ENCODE results near the gene TEX2. TPM values are rescaled to one million over a fixed set of nuclear protein-coding genes. Genes with fewer than 3 reads are reported as not detected.

The TEX2 gene
- total and polyA plus RNA-seq, 9 of the 15 experiments (the other 6 are each of a cell fraction or from before 2014, with no cell fraction given): 4.1 to 27.6 (median 19.3) TPM

DNA sequence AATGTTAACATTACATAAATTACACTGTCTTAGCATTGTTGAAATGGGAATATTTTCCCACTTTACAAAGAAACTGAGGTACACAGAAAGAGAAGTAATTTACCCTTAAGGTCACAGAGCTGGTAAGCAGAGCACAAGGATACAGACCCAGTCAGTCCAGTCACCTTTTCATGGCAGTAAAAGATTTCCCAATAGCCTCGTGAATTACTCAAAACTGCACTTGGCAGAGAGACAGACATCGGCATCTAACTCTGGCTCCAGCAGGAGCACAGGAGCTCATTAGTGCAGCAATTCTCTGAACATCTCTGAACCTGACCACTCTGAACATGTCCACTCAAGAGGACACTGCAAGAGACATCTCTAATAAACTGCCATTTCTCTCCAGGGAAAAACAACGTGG lies 3.1 kb downstream of the TEX2 start:
- Histone ChIP-seq H3K9me1 (ENCODE audit: control insufficient read depth, insufficient read depth, low read length) (no peaks in the 10 kb centered on the region), H3K9ac (ENCODE audit: insufficient read depth in 1 of 2, low read depth in 2 of 2, low read length in 2 of 2) (0 out of 4 replicates have a peak overlapping the region, but pooled peaks of 1 of the 2 experiments have one; percentile 13), H2AFZ (ENCODE audit: low read depth, low read length) (no peak overlapping the region), H3K27me3 (ENCODE audit: control insufficient read depth in 2 of 2, insufficient read depth in 2 of 2, low read length in 2 of 2) (no peaks in the 10 kb centered on the region), H3K79me2 (ENCODE audit: control insufficient read depth, insufficient read depth, low read length) (peaks cover 79% of the 10 kb centered on the region), H3K4me2 (ENCODE audit: insufficient read depth, low read length) (peak overlapping the region; percentile 26; the same call in 1 of the 2 replicates), H4K20me1 (replicated peaks; ENCODE audit: control insufficient read depth, insufficient read depth, low read length) (peaks cover 14% of the 10 kb centered on the region; the same call in 1 of the 2 replicates), H3K36me3 (ENCODE audit: control insufficient read depth, insufficient read depth, low read length) (peaks cover 10% of the 10 kb centered on the region; the same call in 1 of the 3 replicates), H3K4me3 (no peak overlapping the region), H3K27ac (ENCODE audit: extremely low read depth, low read depth, low read length) (no peak overlapping the region), H3K9me3 (replicated peaks; ENCODE audit: control insufficient read depth, insufficient read depth, low read depth, low read length) (no peaks in the 10 kb centered on the region; the same call in 1 of the 2 replicates), H3K4me1 (replicated peaks in 1 of 2; ENCODE audit: control insufficient read depth in 2 of 2, insufficient read depth in 2 of 2, low read length in 2 of 2) (peaks cover 11 to 33% of the 10 kb centered on the region in 2 experiments; a peak in 4 of 5 replicates)
- in situ Hi-C loops (cut with MboI) (no loop called here), intact Hi-C loops (cut with micrococcal nuclease) (loop anchor here (5.0 kb wide), 2 partner anchors 48 to 113 kb away; no protein-coding TSS in a partner anchor)
- ATAC-seq: no peak
- ChIA-PET CTCF (ENCODE audit: low intra/inter-chr PET ratio) (no interaction called here), POLR2A (interaction anchor here (0.6 to 1.5 kb wide), 3 partner anchors 9 to 110 kb away, joined by 3 to 4 read pairs (median 3); no protein-coding TSS in a partner anchor)
- no peak for FAIRE-seq
- WGBS (ENCODE audit: insufficient coverage, low coverage, missing lambda C conversion rate): 34% methylated on average over 3 of the region's 3 CpGs
- BruUV-seq (replicated peaks): no TSS peak
- no peak for DNase-seq (ENCODE audit: extremely low read depth in 1 of 4, low spot score in 3 of 4)
- TF ChIP-seq, protein P1, sequence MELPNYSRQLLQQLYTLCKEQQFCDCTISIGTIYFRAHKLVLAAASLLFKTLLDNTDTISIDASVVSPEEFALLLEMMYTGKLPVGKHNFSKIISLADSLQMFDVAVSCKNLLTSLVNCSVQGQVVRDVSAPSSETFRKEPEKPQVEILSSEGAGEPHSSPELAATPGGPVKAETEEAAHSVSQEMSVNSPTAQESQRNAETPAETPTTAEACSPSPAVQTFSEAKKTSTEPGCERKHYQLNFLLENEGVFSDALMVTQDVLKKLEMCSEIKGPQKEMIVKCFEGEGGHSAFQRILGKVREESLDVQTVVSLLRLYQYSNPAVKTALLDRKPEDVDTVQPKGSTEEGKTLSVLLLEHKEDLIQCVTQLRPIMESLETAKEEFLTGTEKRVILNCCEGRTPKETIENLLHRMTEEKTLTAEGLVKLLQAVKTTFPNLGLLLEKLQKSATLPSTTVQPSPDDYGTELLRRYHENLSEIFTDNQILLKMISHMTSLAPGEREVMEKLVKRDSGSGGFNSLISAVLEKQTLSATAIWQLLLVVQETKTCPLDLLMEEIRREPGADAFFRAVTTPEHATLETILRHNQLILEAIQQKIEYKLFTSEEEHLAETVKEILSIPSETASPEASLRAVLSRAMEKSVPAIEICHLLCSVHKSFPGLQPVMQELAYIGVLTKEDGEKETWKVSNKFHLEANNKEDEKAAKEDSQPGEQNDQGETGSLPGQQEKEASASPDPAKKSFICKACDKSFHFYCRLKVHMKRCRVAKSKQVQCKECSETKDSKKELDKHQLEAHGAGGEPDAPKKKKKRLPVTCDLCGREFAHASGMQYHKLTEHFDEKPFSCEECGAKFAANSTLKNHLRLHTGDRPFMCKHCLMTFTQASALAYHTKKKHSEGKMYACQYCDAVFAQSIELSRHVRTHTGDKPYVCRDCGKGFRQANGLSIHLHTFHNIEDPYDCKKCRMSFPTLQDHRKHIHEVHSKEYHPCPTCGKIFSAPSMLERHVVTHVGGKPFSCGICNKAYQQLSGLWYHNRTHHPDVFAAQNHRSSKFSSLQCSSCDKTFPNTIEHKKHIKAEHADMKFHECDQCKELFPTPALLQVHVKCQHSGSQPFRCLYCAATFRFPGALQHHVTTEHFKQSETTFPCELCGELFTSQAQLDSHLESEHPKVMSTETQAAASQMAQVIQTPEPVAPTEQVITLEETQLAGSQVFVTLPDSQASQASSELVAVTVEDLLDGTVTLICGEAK (IDR thresholded peaks at IDR 0.05): no peak
- TF ChIP-seq, protein P1 (CRISPR knock-in tag; IDR thresholded peaks at IDR 0.05): no peak
- TF ChIP-seq RBM25 (IDR thresholded peaks at IDR 0.05; ENCODE audit: low read depth, low read length, severe bottlenecking): no peak
- no peak for TF ChIP-seq TSC22D4 (tag; IDR thresholded peaks at IDR 0.05)
- no peak for TF ChIP-seq NR4A1 (CRISPR knock-in tag; IDR thresholded peaks at IDR 0.05)
- no peak for TF ChIP-seq NR4A1 (tag; IDR thresholded peaks at IDR 0.05)
- TF ChIP-seq, protein P2, sequence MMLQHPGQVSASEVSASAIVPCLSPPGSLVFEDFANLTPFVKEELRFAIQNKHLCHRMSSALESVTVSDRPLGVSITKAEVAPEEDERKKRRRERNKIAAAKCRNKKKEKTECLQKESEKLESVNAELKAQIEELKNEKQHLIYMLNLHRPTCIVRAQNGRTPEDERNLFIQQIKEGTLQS (IDR thresholded peaks at IDR 0.05): no peak
- TF ChIP-seq, protein P2 (CRISPR knock-in tag; conservative IDR thresholded peaks at IDR 0.05): no peak
- no peak for TF ChIP-seq PRPF4 (IDR thresholded peaks at IDR 0.05; ENCODE audit: insufficient read depth, low read depth, low read length, poor library complexity, severe bottlenecking)
- TF ChIP-seq, protein P3, sequence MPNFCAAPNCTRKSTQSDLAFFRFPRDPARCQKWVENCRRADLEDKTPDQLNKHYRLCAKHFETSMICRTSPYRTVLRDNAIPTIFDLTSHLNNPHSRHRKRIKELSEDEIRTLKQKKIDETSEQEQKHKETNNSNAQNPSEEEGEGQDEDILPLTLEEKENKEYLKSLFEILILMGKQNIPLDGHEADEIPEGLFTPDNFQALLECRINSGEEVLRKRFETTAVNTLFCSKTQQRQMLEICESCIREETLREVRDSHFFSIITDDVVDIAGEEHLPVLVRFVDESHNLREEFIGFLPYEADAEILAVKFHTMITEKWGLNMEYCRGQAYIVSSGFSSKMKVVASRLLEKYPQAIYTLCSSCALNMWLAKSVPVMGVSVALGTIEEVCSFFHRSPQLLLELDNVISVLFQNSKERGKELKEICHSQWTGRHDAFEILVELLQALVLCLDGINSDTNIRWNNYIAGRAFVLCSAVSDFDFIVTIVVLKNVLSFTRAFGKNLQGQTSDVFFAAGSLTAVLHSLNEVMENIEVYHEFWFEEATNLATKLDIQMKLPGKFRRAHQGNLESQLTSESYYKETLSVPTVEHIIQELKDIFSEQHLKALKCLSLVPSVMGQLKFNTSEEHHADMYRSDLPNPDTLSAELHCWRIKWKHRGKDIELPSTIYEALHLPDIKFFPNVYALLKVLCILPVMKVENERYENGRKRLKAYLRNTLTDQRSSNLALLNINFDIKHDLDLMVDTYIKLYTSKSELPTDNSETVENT (CRISPR knock-in tag; IDR thresholded peaks at IDR 0.05): no peak
